ENCODE results near the gene UBAP1. TPM values are rescaled to one million over a fixed set of nuclear protein-coding genes. Genes with fewer than 3 reads are reported as not detected.

UBAP1 gene
- total and polyA plus RNA-seq, 2 of the 4 experiments (the other 2 are of a cell fraction), result 30.6 to 37.0 TPM

DNA sequence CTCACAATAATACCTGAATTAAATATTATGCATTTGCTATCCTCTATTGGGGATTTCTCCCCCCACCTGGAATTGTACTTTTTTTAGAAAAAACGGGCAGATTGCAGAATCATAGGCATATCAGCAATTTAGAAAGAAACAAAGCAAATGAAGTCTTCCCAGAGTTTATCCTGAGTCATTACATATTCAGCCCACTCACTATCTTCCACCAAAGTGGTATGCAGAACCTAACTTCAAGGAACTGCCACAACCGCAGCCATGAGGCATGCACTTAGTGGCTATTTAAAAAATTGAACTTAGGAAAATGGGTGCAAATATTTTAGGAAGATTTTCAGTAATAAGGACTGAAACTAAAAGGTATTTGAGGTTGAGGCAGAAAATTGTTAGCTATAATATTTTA is 48.6 kb downstream of the UBAP1 start:
- ATAC-seq (ENCODE audit: low read depth), result peak; percentile 72
- Histone ChIP-seq H2BK5ac (ENCODE audit: low read depth, low read length, poor library complexity, severe bottlenecking) (no peak overlapping the region), H2BK15ac (ENCODE audit: low read depth, low read length) (no peak overlapping the region), H3K9me1 (ENCODE audit: insufficient read depth, low read length) (peaks cover 9% of the 10 kb centered on the region), H3K9ac (ENCODE audit: low read depth, low read length) (no peak overlapping the region), H3K4me3 (ENCODE audit: insufficient read depth, low read depth, low read length) (no peak overlapping the region), H4K8ac (ENCODE audit: low read depth in 2 of 2, low read length in 2 of 2) (no peak overlapping the region), H2AFZ (replicated peaks; ENCODE audit: low read length, poor library complexity) (no peak overlapping the region), H2BK20ac (ENCODE audit: low read depth, low read length) (no peak overlapping the region), H4K5ac (ENCODE audit: low read depth, low read length) (no peak overlapping the region), H2AK5ac (ENCODE audit: low read depth, low read length) (no peak overlapping the region), H3K23ac (ENCODE audit: low read depth, low read length) (no peak overlapping the region), H3K4me2 (ENCODE audit: low read depth, low read length) (no peak overlapping the region), H3K27ac (ENCODE audit: insufficient read depth, low read length) (no peak overlapping the region), H3K56ac (ENCODE audit: extremely low read depth, insufficient read depth, low read length) (no peak overlapping the region), H2AK9ac (replicated peaks; ENCODE audit: low read depth, low read length, poor library complexity) (no peak overlapping the region), H4K20me1 (ENCODE audit: insufficient read depth, low read length) (peaks cover 21% of the 10 kb centered on the region), H3K14ac (replicated peaks; ENCODE audit: low read depth, low read length) (no peak overlapping the region), H3K9me3 (ENCODE audit: control insufficient read depth, insufficient read depth, low read length) (no peaks in the 10 kb centered on the region), H2BK120ac (ENCODE audit: low read depth, low read length) (no peak overlapping the region), H3K4me1 (ENCODE audit: control insufficient read depth, insufficient read depth, low read length) (peaks cover 2% of the 10 kb centered on the region), H3K79me1 (ENCODE audit: low read depth in 1 of 2, low read length in 2 of 2) (peaks cover 34 to 70% of the 10 kb centered on the region in 2 experiments), H3K36me3 (ENCODE audit: control insufficient read depth, insufficient read depth, low read length) (peaks cover 6% of the 10 kb centered on the region), H3K27me3 (ENCODE audit: control insufficient read depth, insufficient read depth, low read length) (no peaks in the 10 kb centered on the region), H3K18ac (ENCODE audit: low read depth, low read length) (no peak overlapping the region), H3K4ac (ENCODE audit: low read depth, low read length) (no peak overlapping the region), H4K91ac (ENCODE audit: insufficient read depth, low read depth, low read length) (no peak overlapping the region)
- DNase-seq, result peak; percentile 87
- no TSS peak for BruUV-seq (replicated peaks)
- CTCF ChIA-PET, result no interaction called here
- POLR2A ChIA-PET (ENCODE audit: unreplicated experiment), result no interaction called here
- dilution Hi-C loops (cut with HindIII; ENCODE audit: low sequenced_read_pairs, unreplicated experiment) (no loop called here), intact Hi-C loops (cut with micrococcal nuclease) (no loop called here), in situ Hi-C loops (cut with MboI; ENCODE audit: low sequenced_read_pairs) (no loop called here)
- no CpG with 5 or more reads among the region's 2 CpGs for WGBS, 2 experiments (ENCODE audit: extremely low coverage in 2 of 2, insufficient read length in 1 of 2)
- TF ChIP-seq, protein P1, sequence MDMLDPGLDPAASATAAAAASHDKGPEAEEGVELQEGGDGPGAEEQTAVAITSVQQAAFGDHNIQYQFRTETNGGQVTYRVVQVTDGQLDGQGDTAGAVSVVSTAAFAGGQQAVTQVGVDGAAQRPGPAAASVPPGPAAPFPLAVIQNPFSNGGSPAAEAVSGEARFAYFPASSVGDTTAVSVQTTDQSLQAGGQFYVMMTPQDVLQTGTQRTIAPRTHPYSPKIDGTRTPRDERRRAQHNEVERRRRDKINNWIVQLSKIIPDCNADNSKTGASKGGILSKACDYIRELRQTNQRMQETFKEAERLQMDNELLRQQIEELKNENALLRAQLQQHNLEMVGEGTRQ (IDR thresholded peaks at IDR 0.05; ENCODE audit: low read depth, low read length), result no peak
- TF ChIP-seq FOS (IDR thresholded peaks at IDR 0.05; ENCODE audit: low read depth, low read length), result 0 out of 2 replicates have a peak, but pooled peaks have one; percentile 7
- TF ChIP-seq MXI1 (IDR thresholded peaks at IDR 0.05; ENCODE audit: borderline replicate concordance, low read depth, low read length), result 0 out of 2 replicates have a peak, but pooled peaks have one; percentile 39
- peak; percentile 68 for TF ChIP-seq NFE2L2 (IDR thresholded peaks at IDR 0.05; ENCODE audit: low read depth, low read length)
- TF ChIP-seq, protein P2, sequence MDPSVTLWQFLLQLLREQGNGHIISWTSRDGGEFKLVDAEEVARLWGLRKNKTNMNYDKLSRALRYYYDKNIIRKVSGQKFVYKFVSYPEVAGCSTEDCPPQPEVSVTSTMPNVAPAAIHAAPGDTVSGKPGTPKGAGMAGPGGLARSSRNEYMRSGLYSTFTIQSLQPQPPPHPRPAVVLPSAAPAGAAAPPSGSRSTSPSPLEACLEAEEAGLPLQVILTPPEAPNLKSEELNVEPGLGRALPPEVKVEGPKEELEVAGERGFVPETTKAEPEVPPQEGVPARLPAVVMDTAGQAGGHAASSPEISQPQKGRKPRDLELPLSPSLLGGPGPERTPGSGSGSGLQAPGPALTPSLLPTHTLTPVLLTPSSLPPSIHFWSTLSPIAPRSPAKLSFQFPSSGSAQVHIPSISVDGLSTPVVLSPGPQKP (IDR thresholded peaks at IDR 0.05; ENCODE audit: borderline replicate concordance, low read depth, low read length), result no peak
- TF ChIP-seq CEBPB (IDR thresholded peaks at IDR 0.05; ENCODE audit: low read depth, low read length), result peak; percentile 55
- TF ChIP-seq MAFK (IDR thresholded peaks at IDR 0.05; ENCODE audit: low read depth, low read length), result peak; percentile 64
- no peak for TF ChIP-seq RCOR1 (IDR thresholded peaks at IDR 0.05; ENCODE audit: insufficient replicate concordance, low read length)
- no peak for TF ChIP-seq RAD21 (IDR thresholded peaks at IDR 0.05; ENCODE audit: low read length)
- TF ChIP-seq MAZ (IDR thresholded peaks at IDR 0.05; ENCODE audit: borderline replicate concordance, low read depth, low read length), result no peak

Measured in IMR-90 (cell line).